GM18861 (cell line): ENCODE data around the gene TLCD3A.
A peak's percentile ranks its signal among the peaks of the same experiment; 100 is the strongest.
"Not testable (repeated sequence)": the region's sequence is repeated elsewhere in the genome, so short reads cannot be mapped to it uniquely, and the experiment has no call there.

Experiments used
- ATAC-seq: cut with Tn5 transposase; IDR thresholded peaks from one replicate; pipeline ENCODE4 v1.9.1; 2021; ENCODE audit not compliant: unreplicated experiment

Gene TLCD3A

GRCh38 chr17:746783-747629 is 14.6 kb downstream of the TLCD3A start:
- ATAC-seq: no peak

DNA sequence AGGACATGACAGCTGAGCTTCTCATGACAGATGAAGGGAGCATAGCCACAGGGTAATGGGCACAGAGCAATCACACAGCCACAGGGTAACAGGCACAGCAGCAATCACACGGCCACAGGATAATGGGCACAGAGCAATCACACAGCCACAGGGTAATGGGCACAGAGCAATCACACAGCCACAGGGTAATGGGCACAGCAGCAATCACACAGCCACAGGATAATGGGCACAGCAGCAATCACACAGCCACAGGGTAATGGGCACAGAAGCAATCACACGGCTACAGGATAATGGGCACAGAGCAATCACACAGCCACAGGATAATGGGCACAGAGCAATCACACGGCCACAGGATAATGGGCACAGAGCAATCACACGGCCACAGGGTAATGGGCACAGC is 16.2 kb downstream of the TLCD3A start:
- ATAC-seq: not testable (repeated sequence)

GRCh38 chr17:749359-749758 is 17.0 kb downstream of the TLCD3A start:
- ATAC-seq: not testable (repeated sequence)

GRCh38 chr17:750431-751037 is 18.1 kb downstream of the TLCD3A start:
- no peak for ATAC-seq

DNA sequence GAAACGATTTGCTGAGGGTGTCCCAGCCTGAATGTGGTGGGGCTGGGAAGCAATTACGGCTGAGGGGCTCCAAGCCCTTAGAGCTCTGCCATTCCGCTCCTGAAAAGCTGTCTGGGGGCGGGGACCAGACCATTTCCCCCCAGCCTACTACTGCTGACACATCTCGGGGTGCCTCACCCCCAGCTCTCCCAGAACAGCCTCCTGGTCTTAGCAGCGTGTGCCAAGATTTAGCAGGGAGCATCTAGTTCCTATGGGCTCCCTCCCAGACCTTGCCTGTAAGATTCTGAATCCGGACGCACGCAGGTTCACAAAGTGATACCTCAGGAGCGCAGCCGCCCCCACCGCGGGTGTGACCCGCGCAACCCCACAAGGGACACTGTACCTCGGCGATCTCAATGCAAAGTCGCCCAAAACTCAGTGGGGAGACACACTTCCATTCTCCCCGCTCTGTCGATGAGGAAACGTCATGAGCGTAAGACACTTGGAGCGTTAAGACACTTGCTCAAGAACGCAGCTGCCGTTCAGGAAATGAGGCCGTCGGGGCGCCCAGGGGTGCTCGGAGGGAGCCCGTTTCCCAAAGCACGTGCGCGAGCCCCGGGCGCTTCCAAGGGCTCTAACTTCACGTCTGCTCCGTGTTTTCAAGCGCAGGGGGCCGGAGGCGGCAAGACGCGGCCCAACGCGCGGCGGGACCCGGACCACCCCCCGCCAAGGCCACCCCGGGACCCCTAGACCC is 19.0 kb downstream of the TLCD3A start:
- peak; percentile 23 for ATAC-seq

DNA sequence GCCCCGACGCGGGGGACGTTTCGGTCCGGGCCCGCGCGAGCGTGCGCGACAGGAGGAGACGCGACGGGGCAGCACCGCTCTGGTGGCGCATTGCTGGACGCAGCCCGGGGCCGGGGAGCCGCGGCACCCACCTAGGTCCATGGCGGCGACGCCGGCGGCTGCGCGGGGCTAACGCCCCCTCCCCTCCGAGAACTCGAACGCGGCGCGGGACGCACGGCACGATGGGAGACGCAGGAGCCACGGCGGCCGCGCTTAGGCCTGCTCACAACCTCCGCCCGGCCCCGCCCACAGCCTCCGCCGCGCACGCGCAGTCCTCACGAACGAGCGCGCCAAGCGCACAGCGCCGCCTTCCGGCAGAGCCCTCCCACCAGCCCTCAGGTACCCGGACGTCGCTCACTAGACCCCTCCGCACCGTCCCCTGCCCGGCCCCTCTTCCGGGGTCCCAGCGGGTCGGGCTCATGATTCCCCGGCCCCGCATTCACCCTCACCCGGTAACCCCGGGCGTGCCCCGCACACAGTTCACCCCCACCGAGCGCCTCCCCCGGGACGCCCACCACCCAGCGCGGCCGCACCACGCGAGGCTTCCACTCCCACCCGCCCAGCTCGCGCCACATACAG is 19.7 kb downstream of the TLCD3A start, which contains the start of gene GEMIN4:
TSS of gene GEMIN4 (minus strand) at position 263 of the 618 bp plus-strand sequence. CDS start at position 141, 122 bp downstream.
- ATAC-seq: peak; percentile 78

DNA sequence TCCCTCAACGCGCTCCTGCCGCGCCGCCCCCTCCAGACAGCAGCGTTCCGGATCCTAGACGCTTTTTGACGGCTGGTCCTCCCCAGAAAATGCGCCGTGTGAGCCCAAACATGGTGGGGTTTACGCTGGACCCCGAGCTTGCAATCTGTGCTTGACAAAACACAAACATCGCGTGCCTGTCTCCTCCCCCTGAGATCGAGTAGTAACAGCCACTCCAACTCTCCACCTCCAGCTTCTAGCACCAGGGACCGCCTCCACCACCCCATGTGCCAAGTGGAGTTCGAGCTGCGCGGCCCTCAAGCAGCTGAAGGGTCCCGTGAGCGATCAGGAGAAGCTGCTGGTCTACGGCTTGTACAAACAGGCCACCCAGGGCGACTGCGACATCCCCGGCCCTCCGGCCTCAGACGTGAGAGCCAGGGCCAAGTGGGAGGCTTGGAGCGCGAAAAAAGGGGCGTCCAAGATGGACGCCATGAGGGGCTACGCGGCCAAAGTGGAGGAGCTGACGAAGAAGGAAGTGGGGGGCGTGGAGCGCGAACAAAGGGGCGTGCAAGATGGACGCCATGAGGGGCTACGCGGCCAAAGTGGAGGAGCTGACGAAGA is 20.3 kb downstream of the TLCD3A start:
- no peak for ATAC-seq

DNA sequence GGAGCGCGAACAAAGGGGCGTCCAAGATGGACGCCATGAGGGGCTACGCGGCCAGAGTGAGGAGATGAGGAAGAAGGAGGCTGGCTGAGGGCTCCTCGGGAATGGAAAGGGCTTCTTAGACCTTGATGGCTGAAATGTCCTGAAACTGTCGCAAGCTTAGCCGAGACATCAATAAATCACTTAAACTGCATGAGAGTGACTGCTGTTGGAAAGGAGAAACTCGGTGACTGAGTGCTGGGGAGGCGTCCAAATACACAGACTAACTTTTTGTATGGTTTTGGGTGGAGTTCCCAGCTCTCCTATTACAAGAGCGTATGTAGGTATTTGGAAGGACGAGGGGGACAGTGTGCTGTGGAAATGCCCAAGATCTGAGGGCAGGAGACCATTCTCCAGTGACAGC is 21.0 kb downstream of the TLCD3A start:
- no peak for ATAC-seq

DNA sequence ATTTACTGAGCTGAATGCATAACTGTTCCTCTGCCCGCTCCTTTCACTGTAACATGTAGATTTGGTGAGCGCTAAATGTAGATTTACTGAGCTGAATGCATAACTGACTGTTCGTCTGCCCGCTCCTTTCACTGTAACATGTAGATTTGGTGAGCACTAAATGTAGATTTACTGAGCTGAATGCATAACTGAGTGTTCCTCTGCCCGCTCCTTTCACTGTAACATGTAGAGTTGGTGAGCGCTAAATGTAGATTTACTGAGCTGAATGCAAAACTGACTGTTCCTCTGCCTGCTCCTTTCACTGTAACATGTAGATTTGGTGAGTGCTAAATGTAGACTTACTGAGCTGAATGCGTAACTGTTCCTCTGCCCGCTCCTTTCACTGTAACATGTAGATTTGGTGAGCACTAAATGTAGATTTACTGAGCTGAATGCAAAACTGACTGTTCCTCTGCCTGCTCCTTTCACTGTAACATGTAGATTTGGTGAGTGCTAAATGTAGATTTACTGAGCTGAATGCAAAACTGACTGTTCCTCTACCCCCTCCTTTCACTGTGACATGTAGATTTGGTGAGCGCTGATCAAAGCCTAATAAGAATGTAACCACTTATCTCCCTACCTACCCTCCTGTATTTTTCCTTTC is 23.0 kb downstream of the TLCD3A start:
- ATAC-seq: not testable (repeated sequence)

GRCh38 chr17:756010-756567 is 23.7 kb downstream of the TLCD3A start:
- not testable (repeated sequence) for ATAC-seq

DNA sequence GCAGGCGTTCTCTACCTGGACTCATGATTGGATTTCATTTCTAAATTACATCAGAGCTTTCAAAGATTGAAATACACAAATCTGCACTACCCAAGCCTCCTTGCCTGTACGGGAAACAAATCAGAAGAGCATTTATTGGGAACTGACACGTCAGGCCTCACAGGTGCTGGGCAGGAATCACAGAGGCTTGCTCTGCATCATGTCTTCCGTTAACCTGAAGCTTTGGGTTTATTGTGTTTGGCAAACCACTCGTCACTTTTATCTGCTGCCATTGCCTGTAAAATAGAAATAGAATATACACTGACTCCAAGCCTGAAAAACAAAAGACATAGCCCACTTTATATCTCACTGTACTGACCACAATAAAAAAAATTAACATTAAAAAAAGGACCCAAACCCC is 27.6 kb downstream of the TLCD3A start:
- ATAC-seq: no peak

DNA sequence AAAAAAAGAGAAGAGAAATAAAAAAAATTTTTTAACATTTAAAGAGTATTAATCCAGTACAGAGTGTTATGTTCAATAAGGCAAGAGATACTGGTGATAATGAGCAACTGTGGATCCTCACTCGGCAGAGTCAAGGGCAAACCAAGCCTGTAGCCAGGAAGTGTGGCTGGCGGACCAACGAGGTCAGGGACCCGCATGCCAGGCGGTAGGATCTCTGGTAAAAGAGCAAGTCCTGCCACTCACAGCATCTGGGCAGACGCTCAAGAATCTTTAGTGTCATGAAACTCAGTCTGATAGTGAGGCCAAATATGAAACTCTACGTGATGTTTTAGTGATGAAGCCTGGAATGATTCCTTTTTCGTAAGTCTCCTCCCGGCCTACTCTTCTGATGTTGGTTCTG is 28.0 kb downstream of the TLCD3A start:
- no peak for ATAC-seq

DNA sequence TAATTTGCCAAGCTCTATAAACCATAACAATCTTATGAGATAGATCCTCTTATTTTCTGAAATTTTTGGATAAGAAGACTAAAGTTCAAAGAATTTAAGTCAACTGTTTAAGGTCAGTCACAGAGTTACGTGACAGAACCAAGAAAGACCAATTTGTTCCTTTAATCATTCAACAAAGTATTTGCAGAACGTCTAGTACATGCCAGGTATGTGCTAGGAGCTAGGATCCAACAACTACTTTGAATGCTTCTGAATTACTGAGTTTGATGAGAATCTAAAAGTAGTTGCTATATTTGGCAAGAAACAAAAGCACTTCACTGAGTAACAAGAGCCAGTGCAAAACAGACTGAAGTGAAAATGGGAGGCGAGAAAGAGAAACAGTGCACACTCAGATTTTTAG is 34.7 kb downstream of the TLCD3A start:
- no peak for ATAC-seq

DNA sequence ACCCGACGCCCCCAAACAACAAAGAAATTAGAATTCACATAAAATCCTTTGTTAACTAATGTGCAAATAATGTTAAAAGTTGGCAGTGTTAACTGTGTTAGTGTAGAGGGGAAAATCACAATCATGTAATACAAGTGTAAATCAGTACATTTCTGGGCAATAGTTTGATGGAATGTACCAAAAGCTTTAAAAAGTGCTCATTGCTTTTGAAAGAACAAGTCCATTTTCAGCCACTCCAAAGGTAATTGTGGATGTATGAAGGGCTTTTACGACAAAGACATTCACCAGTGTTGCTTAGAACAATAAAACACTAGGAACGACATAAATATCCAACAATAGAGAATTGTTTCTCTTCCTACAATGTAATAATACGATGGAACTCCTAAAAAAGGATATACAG is 40.6 kb downstream of the TLCD3A start:
- ATAC-seq: no peak

- no peak for ATAC-seq
Observed at GRCh38 chr17:773467-774312, 41.3 kb downstream of the TLCD3A start.

DNA sequence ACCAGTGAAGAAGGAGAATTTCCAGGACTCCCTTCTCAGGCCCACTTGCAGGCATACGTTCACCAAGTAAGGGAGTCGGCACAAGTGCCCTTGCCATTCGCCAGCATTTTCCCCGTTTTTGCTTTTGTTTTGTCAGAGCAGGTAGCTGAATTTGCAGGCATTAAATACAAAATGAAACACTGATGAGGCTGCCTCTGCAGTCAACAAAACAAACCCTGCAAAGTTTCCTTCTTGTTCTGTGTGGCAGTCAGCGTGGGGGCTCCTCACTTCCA is 41.9 kb downstream of the TLCD3A start:
- ATAC-seq: no peak

DNA sequence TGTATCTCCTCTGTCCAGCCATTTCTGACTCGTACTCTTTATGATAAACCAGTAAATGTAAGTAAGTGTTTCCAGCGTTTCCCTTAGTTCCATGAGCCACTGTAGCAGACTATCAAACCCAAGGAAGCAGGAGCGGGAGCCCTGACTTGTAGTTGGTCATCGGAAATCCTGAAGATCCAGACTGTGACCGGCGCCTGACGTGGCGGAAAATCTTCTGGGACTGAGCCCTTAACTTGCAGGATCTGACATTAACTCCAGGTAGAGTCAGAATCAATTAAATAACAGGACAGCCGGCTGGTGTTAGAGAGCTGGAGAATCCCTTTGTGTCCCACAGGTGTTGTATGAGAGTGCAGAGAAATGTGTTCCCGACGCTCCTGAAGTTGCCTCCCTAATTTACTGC is 45.7 kb downstream of the TLCD3A start:
- ATAC-seq: no peak

DNA sequence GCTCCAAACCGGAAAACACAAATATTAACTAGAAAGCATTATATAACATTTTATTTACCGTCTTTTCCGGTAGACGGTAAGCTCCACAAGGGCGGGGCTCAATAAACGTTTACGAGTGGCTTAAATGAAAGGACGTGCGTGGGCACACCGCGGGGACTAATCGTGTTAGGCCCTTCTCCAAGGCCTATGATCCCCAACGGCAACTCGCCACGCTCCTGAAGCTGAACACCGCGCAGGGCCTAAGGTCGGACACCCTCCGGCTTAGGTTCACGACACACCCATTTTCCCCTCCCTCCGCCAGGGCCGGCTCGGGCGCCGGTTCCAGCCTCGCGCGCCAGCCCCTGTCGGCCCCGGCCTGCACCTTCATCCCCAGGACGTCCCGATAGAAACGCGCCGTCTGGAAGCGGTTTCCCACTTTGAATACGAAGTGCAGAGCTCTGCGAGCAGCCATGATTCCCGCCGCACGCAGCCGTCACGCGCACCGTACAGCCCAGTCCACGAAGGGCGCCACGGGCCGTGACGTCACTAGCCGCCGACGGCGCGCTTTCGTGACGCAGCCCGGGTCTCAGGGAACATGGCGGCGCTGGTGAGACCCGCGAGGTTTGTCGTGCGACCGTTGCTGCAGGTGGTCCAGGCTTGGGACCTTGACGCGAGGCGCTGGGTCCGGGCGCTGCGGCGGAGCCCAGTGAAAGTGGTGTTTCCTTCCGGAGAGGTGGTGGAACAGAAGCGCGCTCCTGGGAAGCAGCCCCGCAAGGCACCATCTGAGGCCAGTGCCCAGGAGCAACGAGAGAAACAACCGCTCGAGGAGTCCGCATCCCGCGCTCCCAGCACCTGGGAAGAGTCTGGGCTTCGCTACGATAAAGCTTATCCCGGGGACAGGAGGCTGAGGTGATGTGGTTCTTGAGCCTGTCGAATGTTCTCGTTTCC is 49.7 kb downstream of the TLCD3A start, which contains the start of the genes GLOD4 and MRM3:
TSS of gene GLOD4 (minus strand) at position 476 of the 927 bp plus-strand sequence. CDS start at position 451, 25 bp downstream.
TSS of gene MRM3 (plus strand) at position 549 of the 927 bp plus-strand sequence. CDS start at position 575, 26 bp downstream.
- peak; percentile 78 for ATAC-seq
